SU-DHL-6 (cell line): ENCODE results near the gene DET1.

Experiments
- H2AFZ ChIP-seq: fragments of 200-600 bp; sonication (generic); 2 replicates; pipeline ENCODE4 v1.6.1; 2014; ENCODE audit warnings: low read depth, mild to moderate bottlenecking, moderate library complexity, mixed read lengths, antibody characterized with exemption, low read length; ENCODE audit not compliant: severe bottlenecking
- H3F3A ChIP-seq: fragments of 200-600 bp; shearing (Covaris generic); 2 replicates; pipeline ENCODE4 v1.6.0; 2016; ENCODE audit warnings: antibody characterized with exemption, mild to moderate bottlenecking; ENCODE audit not compliant: insufficient read depth
- H3K27ac ChIP-seq: fragments of 200-600 bp; sonication (generic); 2 replicates; pipeline ENCODE4 v1.5.1; 2016; ENCODE audit warnings: low read depth, mild to moderate bottlenecking, low read length, moderate library complexity, mixed read lengths
- H3K27me3 ChIP-seq: fragments of 200-600 bp; sonication (generic), shearing (Covaris generic); 2 replicates; pipeline ENCODE4 v1.6.0; 2014; ENCODE audit warnings: mild to moderate bottlenecking, low read length
- H3K36me3 ChIP-seq: fragments of 200-600 bp; sonication (generic); 2 replicates; pipeline ENCODE4 v1.6.1; 2014; ENCODE audit warnings: mild to moderate bottlenecking, low read length, mixed read lengths
- H3K4me2 ChIP-seq: fragments of 300-600, 200-600 bp; shearing (Covaris generic), sonication (generic); 2 replicates; pipeline ENCODE4 v1.6.0; 2014; ENCODE audit warnings: low read length, low read depth, mild to moderate bottlenecking; ENCODE audit not compliant: poor library complexity, severe bottlenecking
- H3K4me3 ChIP-seq: fragments of 200-600 bp; sonication (generic); 2 replicates; pipeline ENCODE4 v1.5.1; 2014; ENCODE audit warnings: antibody characterized with exemption, low read length, mild to moderate bottlenecking, mixed read lengths; ENCODE audit not compliant: insufficient read depth, poor library complexity, severe bottlenecking
- H3K79me2 ChIP-seq: fragments of 200-600 bp; sonication (generic); 2 replicates; pipeline ENCODE4 v1.6.1; 2014; ENCODE audit warnings: mild to moderate bottlenecking, low read length, moderate library complexity; ENCODE audit not compliant: insufficient read depth
- H3K9ac ChIP-seq: fragments of 200-600 bp; sonication (generic); 2 replicates; pipeline ENCODE4 v1.7.0; 2014; ENCODE audit warnings: mild to moderate bottlenecking, low read length
- H3K9me2 ChIP-seq: fragments of 200-600 bp; sonication (generic); replicated peaks from 2 replicates; pipeline ENCODE4 v1.6.1; 2014; ENCODE audit warnings: low read length; ENCODE audit not compliant: insufficient read depth
- H3K9me3 ChIP-seq: fragments of 200-600 bp; sonication (generic); 2 replicates; pipeline ENCODE4 v1.6.1; 2014; ENCODE audit warnings: low read length, mixed read lengths; ENCODE audit not compliant: insufficient read depth
- H4K20me1 ChIP-seq: fragments of 200-600 bp; sonication (generic); 2 replicates; pipeline ENCODE4 v1.6.1; 2014; ENCODE audit warnings: low read depth, mild to moderate bottlenecking, antibody characterized with exemption, low read length, moderate library complexity, mixed read lengths
- EZH2phosphoT487 ChIP-seq: fragments of 200-600 bp; sonication (generic), shearing (Covaris generic); conservative IDR thresholded peaks from 2 replicates; pipeline ENCODE4 v1.6.1; 2018; ENCODE audit warnings: mild to moderate bottlenecking, antibody characterized with exemption, low read length, moderate library complexity, mixed read lengths
- TF ChIP-seq, protein P1 (sequence below): fragments of 200-600 bp; sonication (generic); IDR thresholded peaks from one replicate; pipeline ENCODE4 v1.5.1; 2017; ENCODE audit warnings: antibody characterized with exemption, mild to moderate bottlenecking, low read length, moderate library complexity; ENCODE audit not compliant: insufficient read depth, poor library complexity, severe bottlenecking

DET1 gene

DNA sequence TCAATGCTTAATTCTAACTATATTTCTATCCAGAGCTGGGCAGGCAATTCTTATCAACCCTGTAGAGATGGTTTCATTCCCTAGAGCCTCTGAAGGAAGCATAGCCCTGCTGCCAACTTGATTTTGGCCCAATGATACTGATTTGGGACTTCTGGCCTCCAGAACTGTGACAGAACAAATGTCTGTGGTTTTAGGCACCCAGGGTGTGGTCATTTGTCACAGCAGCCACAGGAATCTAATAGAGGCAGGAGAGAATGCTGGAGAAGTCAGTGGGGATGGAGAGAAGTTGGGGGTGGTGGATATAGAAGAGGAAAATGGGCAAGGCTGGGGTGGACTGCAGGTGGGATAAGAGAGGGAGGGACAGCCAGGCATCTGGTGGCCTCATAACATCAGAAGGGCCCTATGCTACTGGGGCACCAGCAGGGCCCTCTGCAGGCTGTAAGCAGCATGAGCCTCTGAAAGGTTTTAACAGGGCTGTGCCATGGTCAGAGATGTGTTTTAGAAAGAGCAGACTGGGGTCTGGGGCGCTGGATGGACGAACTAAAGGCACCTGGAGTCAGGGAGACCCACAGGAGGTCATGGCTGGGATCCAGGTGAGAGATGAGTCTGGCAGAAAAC lies 59.2 kb downstream of the DET1 start:
- Histone ChIP-seq H3K9me2 (no peaks in the 10 kb centered on the region), H4K20me1 (no peaks in the 10 kb centered on the region), H3F3A (no peaks in the 10 kb centered on the region), H3K27me3 (no peaks in the 10 kb centered on the region), H3K79me2 (no peaks in the 10 kb centered on the region), H3K4me3 (no peak overlapping the region), H3K36me3 (no peaks in the 10 kb centered on the region), H3K4me2 (no peak overlapping the region), H2AFZ (no peak overlapping the region), H3K9me3 (no peaks in the 10 kb centered on the region), H3K9ac (no peak overlapping the region), H3K27ac (no peak overlapping the region)
- TF ChIP-seq, protein P1, sequence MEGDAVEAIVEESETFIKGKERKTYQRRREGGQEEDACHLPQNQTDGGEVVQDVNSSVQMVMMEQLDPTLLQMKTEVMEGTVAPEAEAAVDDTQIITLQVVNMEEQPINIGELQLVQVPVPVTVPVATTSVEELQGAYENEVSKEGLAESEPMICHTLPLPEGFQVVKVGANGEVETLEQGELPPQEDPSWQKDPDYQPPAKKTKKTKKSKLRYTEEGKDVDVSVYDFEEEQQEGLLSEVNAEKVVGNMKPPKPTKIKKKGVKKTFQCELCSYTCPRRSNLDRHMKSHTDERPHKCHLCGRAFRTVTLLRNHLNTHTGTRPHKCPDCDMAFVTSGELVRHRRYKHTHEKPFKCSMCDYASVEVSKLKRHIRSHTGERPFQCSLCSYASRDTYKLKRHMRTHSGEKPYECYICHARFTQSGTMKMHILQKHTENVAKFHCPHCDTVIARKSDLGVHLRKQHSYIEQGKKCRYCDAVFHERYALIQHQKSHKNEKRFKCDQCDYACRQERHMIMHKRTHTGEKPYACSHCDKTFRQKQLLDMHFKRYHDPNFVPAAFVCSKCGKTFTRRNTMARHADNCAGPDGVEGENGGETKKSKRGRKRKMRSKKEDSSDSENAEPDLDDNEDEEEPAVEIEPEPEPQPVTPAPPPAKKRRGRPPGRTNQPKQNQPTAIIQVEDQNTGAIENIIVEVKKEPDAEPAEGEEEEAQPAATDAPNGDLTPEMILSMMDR: no peak
- no peak for TF ChIP-seq EZH2phosphoT487

DNA sequence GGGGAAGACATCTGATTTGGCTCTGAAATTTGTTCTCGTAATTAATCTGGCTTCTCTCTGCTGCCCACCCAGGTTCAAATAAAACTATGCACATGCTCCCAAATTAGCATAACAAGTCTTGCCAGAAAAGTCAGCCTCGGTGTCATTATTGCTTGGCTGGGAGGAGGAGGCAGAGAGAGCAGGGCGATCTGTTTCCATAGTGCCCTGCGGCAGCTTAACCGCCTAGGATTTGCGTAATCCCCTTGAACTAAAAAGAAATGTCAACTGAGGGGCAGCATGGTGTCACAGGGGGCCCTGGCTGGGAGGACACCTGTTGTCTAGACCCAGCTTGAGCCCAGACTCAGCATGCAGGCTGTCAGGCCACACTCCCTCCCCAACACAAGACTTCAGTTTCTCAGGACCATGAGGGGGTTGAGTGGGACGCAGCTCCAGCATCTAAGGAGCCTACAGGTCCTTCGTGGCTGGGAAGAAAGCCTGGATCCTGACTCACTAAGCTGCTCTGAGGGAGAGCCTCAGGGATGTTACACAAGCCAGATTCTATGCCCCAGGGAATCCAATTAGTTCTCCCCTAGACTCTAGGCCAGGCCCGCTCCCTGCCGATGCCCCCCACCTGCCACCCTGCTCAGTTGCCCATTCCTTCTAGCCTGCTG lies 61.7 kb downstream of the DET1 start:
- Histone ChIP-seq H3K9ac (no peak overlapping the region), H3K27me3 (no peaks in the 10 kb centered on the region), H2AFZ (no peak overlapping the region), H3K27ac (no peak overlapping the region), H3K79me2 (no peaks in the 10 kb centered on the region), H3F3A (no peaks in the 10 kb centered on the region), H3K4me2 (no peak overlapping the region), H3K9me2 (no peaks in the 10 kb centered on the region), H3K4me3 (no peak overlapping the region), H3K36me3 (no peaks in the 10 kb centered on the region), H3K9me3 (no peaks in the 10 kb centered on the region), H4K20me1 (no peaks in the 10 kb centered on the region)
- TF ChIP-seq, protein P1: no peak
- no peak for TF ChIP-seq EZH2phosphoT487

DNA sequence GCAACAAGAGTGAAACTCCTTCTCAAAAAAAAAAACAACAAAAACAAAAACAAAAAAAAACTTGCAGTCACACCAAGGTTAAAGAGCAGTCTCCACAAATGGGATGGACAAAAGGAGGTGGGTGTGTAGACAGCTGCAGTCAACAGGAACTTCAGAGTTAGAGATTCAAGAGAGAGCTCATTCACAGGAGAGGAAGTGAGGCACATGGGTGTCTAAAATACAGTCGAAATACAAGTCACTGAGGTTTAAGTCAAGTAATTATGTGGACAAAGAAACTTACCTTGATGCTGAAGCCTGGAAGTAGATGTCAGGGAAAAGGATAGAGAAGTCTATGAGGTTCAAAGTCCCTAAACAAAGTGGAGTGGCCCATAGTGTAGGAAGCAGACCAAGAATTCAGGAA lies 64.2 kb downstream of the DET1 start:
- Histone ChIP-seq H3K27ac (no peak overlapping the region), H3K36me3 (no peaks in the 10 kb centered on the region), H2AFZ (no peak overlapping the region)

More for the DNA sequence above, 64.2 kb downstream of the DET1 start:
- Histone ChIP-seq H3F3A (no peaks in the 10 kb centered on the region), H3K9me3 (no peaks in the 10 kb centered on the region), H3K4me2 (no peak overlapping the region), H3K27me3 (no peaks in the 10 kb centered on the region), H3K4me3 (no peak overlapping the region), H3K9me2 (no peaks in the 10 kb centered on the region), H3K9ac (no peak overlapping the region), H3K79me2 (0 out of 2 replicates have a peak, but pooled peaks cover under 1% of the 10 kb centered on the region), H4K20me1 (no peaks in the 10 kb centered on the region)
- no peak for TF ChIP-seq EZH2phosphoT487
- TF ChIP-seq, protein P1: no peak
